Upper lobe of left lung (tissue), 6 donors: ENCODE measurements around the gene FKBP1A. TPM values are rescaled to one million over a fixed set of nuclear protein-coding genes. Genes with fewer than 3 reads are reported as not detected.
A peak's percentile ranks its signal among the peaks of the same experiment; 100 is the strongest.

Experiments
- ATAC-seq, 2 donors: fragments of 200-7000 bp; cut with Tn5 transposase; one replicate each; pipeline ENCODE4 v1.9.1; 2022; ENCODE audit warnings: mild to moderate bottlenecking in 2 of 2, moderate library complexity in 2 of 2; ENCODE audit not compliant: low FRiP score in 2 of 2
- DNase-seq, 2 donors: peaks; one replicate each; pipeline ENCODE4 v3.0.0-alpha.2; 2019 to 2020
- H3K27ac ChIP-seq, 4 donors: fragments of 200-600 bp; sonication (generic); one replicate each; pipeline ENCODE4 v1.5.1; 2016 to 2019
- H3K27me3 ChIP-seq, 4 donors: fragments of 200-600 bp; sonication (generic); one replicate each; pipeline ENCODE4 v1.5.1; 2017 to 2019
- H3K36me3 ChIP-seq, 4 donors: fragments of 200-600 bp; sonication (generic); one replicate each; pipeline ENCODE4 v1.5.1; 2016 to 2019
- H3K4me1 ChIP-seq, 4 donors: fragments of 200-600 bp; sonication (generic); one replicate each; pipeline ENCODE4 v1.5.1; 2018 to 2019
- H3K4me3 ChIP-seq, 4 donors: fragments of 200-600 bp; sonication (generic); one replicate each; pipeline ENCODE4 v1.5.1; 2017 to 2019; ENCODE audit warnings: mild to moderate bottlenecking in 2 of 4, moderate library complexity in 1 of 4
- H3K9me3 ChIP-seq, 4 donors: fragments of 200-600 bp; sonication (generic); one replicate each; pipeline ENCODE4 v1.5.1; 2018 to 2019
- EP300 ChIP-seq, 4 donors: sonication (generic); formaldehyde crosslinking; IDR thresholded peaks; one replicate each; pipeline ENCODE4 v1.5.1; 2017; ENCODE audit warnings: antibody characterized with exemption in 4 of 4, control low read depth in 2 of 4
- POLR2A ChIP-seq, 4 donors: fragments of 450-650 bp; IDR thresholded peaks; one replicate each; pipeline ENCODE4 v1.5.1; 2016 to 2017; ENCODE audit warnings: antibody characterized with exemption in 4 of 4, mild to moderate bottlenecking in 2 of 4
- POLR2AphosphoS5 ChIP-seq, 2 donors: sonication (generic); formaldehyde crosslinking; IDR thresholded peaks; one replicate each; pipeline ENCODE4 v1.5.1; 2017; ENCODE audit warnings: antibody characterized with exemption in 2 of 2
- WGBS, 2 donors: methylation state at CpG; one replicate each; pipeline ENCODE4 v1.1.5; 2017 to 2018; 5-methylcytosine and 5-hydroxymethylcytosine counted together
- total RNA-seq, 6 donors: library from RNA; depleted of rRNA in 4 of 6; stranded (reverse); fragments of >200 nt in 4 of 6; gene quantifications; one replicate each; pipeline versions ENCODE4 v1.1.0 to v1.2.1, GENCODE V29; 2016 to 2021
- TF ChIP-seq, protein P1 (sequence below), 6 experiments: fragments of 450-650 bp in 4 of 6; fragments of 200-600 bp in 2 of 6; sonication (generic) in 2 of 6; IDR thresholded peaks; one replicate each; pipeline ENCODE4 v1.5.1; 2016 to 2019; ENCODE audit warnings: antibody characterized with exemption in 6 of 6
- donor health status: DM: no; HTN: no; CAD: no; lungs with moderate emphysema.
- donor health status: DM: no; HTN: yes; CAD: no; lungs with severe emphysema.

The FKBP1A gene
- total RNA-seq, 6 donors from 2014 or later, result 75.4 to 328 (median 160) TPM

DNA sequence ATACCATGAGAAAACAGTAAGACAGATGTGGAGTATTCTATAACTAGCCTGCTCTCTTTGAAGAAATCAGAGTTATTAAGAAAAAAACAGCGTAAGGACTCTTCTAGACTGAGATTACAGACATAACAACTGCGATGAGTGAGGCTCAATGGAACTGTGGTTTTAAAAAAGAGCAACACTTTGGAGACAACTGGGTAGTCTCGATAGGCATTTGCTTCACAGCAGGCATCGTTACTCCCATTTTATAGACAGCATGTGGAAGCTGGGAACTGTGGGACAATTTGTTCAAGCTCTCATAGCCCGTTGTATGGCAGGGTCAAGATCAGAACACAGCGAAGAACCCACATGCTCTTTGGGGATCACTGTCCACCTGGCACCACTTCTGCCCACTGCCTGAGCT is 4.6 kb downstream of the FKBP1A start:
- peak overlapping the region in 2 of 4 donors; percentile 15 to 97 for H3K4me3 ChIP-seq
- H3K4me1 ChIP-seq, result peaks cover 79 to 90% (median 85%) of the 10 kb centered on the region in 4 donors
- DNase-seq (no peak), ATAC-seq (no peak)
- WGBS, 2 donors, result 36 to 60% methylated on average over 6 of the region's 6 CpGs
- peaks cover 0 to 13% (median 0%) of the 10 kb centered on the region in 4 donors for H3K36me3 ChIP-seq
- peak overlapping the region; percentile 90 to 93 (median 92) for H3K27ac ChIP-seq
- H3K27me3 ChIP-seq, result no peaks in the 10 kb centered on the region
- TF ChIP-seq POLR2A (IDR thresholded peaks at IDR 0.05) (no peak), EP300 (IDR thresholded peaks at IDR 0.05) (no peak), POLR2AphosphoS5 (IDR thresholded peaks at IDR 0.05) (no peak)
- TF ChIP-seq, protein P1, sequence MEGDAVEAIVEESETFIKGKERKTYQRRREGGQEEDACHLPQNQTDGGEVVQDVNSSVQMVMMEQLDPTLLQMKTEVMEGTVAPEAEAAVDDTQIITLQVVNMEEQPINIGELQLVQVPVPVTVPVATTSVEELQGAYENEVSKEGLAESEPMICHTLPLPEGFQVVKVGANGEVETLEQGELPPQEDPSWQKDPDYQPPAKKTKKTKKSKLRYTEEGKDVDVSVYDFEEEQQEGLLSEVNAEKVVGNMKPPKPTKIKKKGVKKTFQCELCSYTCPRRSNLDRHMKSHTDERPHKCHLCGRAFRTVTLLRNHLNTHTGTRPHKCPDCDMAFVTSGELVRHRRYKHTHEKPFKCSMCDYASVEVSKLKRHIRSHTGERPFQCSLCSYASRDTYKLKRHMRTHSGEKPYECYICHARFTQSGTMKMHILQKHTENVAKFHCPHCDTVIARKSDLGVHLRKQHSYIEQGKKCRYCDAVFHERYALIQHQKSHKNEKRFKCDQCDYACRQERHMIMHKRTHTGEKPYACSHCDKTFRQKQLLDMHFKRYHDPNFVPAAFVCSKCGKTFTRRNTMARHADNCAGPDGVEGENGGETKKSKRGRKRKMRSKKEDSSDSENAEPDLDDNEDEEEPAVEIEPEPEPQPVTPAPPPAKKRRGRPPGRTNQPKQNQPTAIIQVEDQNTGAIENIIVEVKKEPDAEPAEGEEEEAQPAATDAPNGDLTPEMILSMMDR (IDR thresholded peaks at IDR 0.05), result no peak
- no peaks in the 10 kb centered on the region for H3K9me3 ChIP-seq

DNA sequence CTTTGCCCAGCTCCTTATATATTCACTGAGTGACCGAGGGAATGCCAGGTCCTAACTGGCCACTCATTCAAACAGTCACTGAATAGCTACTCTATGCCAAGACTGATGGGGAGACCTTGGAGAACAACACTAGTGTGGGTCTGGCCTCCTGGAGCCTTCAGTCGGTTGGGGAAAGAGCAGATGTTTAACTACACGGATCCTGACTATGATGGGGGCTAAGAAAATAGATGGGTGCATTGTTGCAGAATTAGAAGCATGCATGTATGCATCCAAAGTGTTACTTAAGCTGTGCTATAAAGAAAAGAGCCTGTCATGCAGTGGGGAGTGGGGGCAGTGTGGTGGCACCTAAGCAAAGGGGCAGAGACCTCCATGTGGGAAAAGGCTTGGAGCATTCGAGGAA is 6.5 kb downstream of the FKBP1A start:
- no peaks in the 10 kb centered on the region for H3K9me3 ChIP-seq
- no peak overlapping the region for H3K4me3 ChIP-seq
- DNase-seq (no peak), ATAC-seq (no peak)
- peak overlapping the region in 1 of 4 donors; percentile 1 for H3K27ac ChIP-seq
- H3K4me1 ChIP-seq, result peaks cover 88 to 98% (median 95%) of the 10 kb centered on the region in 4 donors
- no peaks in the 10 kb centered on the region for H3K27me3 ChIP-seq
- TF ChIP-seq POLR2AphosphoS5 (IDR thresholded peaks at IDR 0.05) (no peak), EP300 (IDR thresholded peaks at IDR 0.05) (no peak), POLR2A (IDR thresholded peaks at IDR 0.05) (no peak)
- H3K36me3 ChIP-seq, result peaks cover 0 to 19% (median 0%) of the 10 kb centered on the region in 4 donors
- WGBS, 2 donors, result 86 to 93% methylated on average over 4 of the region's 4 CpGs

DNA sequence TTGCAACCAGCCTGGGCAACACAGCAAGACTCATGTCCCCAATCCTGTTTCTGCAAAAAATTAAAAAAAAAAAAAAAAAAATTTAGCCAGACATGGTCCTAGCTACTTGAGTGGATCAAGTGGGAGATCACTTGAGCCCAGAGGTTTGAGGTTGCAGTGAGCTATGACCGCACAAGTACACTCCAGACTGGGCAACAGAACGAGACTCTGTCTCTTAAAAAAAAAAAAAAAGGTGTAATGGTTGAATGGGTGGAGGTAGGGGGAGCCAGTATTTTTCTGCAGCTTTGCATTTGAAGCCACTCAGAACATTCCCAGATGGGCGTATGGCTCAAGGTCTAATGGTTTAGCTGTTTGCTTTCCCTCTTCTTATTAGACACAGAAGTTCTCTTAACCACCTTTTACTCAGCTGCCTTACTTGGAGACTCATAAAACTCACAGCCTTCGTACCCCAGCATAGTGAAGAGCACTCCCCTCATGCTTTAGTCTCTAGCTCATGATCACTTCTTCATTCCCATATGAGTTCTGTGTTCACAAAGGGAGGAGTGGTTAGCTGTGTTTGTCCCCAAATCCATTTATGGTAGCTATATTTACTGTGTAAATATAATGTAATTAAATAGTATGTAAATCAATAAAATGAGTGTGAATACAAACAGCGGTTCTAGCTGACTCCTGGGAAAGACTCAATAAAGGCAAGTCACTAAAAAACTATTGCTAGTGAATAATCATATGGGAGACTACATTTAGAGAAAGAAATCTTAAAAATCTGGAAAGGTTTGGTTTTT is 9.0 kb downstream of the FKBP1A start:
- DNase-seq, result peak in 1 of 2 donors; percentile 53
- Histone ChIP-seq H3K27me3 (no peaks in the 10 kb centered on the region), H3K9me3 (no peaks in the 10 kb centered on the region), H3K4me3 (no peak overlapping the region), H3K27ac (peak overlapping the region in 1 of 4 donors; percentile 44), H3K4me1 (peaks cover 82 to 99% (median 93%) of the 10 kb centered on the region in 4 donors), H3K36me3 (peaks cover 0 to 16% (median 0%) of the 10 kb centered on the region in 4 donors)
- ATAC-seq, result peak in 1 of 2 donors; percentile 44
- TF ChIP-seq POLR2A (IDR thresholded peaks at IDR 0.05), result no peak
- TF ChIP-seq, protein P1 (IDR thresholded peaks at IDR 0.05), result no peak
- no peak for TF ChIP-seq EP300 (IDR thresholded peaks at IDR 0.05)
- WGBS, 2 donors, result 61 to 65% methylated on average over 5 of the region's 5 CpGs

DNA sequence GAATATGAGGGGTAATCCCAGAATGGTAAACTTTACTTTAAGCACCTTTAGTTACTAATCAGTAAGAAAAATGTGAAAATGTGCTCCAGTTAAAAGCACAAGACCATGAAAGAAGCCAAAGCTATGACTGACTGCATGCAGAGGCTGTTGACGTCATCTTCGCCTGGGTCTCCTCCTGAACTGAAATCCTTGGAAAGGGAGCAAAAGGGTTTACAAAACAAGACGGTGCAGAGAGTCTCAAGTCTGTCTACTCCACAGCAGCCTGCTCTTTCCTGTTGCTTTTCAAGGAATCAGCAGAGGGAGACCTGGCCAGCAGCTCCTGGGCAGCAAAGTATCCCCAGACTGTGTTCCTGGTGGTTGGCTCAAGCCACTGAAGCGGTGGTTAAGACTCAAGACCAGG is 10.2 kb downstream of the FKBP1A start:
- TF ChIP-seq EP300 (IDR thresholded peaks at IDR 0.05), result no peak
- no peak for TF ChIP-seq POLR2AphosphoS5 (IDR thresholded peaks at IDR 0.05)
- TF ChIP-seq, protein P1 (IDR thresholded peaks at IDR 0.05), result no peak
- TF ChIP-seq POLR2A (IDR thresholded peaks at IDR 0.05), result no peak
- H3K27me3 ChIP-seq, result no peaks in the 10 kb centered on the region
- H3K4me3 ChIP-seq, result no peak overlapping the region
- peaks cover 82 to 99% (median 93%) of the 10 kb centered on the region in 4 donors for H3K4me1 ChIP-seq
- H3K36me3 ChIP-seq, result peaks cover 0 to 16% (median 0%) of the 10 kb centered on the region in 4 donors
- WGBS, 2 donors, result 69 to 75% methylated on average over 3 to 4 of the region's 4 CpGs
- no peaks in the 10 kb centered on the region for H3K9me3 ChIP-seq
- ATAC-seq, result peak in 1 of 2 donors; percentile 74
- peak overlapping the region; percentile 2 to 44 (median 16) for H3K27ac ChIP-seq
- DNase-seq, result no peak

DNA sequence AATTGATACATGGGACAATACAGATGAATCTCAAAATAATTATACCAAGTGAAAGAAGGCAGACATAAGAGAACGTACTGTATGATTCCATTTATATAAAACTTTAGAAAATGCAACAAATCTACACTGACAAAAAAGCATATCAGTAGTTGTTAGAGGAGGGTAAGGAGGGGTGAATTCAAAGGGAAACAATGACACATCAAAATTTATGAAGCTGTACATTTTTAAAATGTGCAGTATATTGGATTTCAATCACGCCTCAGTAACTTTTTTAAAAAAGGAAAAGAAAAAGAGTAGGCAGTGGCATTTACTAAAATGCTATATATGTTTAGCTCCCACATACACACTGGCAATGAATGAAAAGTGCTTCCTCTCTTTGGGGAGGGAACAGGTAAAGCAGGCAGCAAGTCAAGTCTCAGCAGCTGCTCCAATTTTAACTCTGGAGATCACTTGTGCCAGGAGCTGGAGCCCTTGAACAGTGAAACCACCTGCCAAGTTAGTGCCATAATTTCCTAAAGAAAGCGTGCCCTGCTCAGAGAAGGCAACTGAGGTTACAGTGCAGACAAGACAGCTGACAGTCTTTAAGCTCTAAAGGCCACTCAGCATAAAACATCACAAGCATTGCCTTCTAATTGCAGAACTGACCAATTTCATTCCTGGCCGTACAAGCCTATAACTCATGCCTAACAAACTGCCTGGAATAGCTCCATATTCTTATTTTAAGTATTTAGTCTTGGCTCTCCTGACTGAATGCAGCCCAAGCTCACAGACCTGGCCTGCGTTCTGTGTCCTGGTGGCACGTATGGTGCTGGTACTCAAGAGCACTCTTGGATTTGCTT is 10.9 kb downstream of the FKBP1A start:
- DNase-seq, result peak in 1 of 2 donors; percentile 37
- WGBS, 2 donors, result 44 to 52% methylated on average over 6 of the region's 6 CpGs
- Histone ChIP-seq H3K27me3 (no peaks in the 10 kb centered on the region), H3K36me3 (peaks cover 0 to 16% (median 0%) of the 10 kb centered on the region in 4 donors), H3K27ac (peak overlapping the region in 3 of 4 donors; percentile 19 to 44 (median 22)), H3K4me3 (no peak overlapping the region), H3K4me1 (peaks cover 83 to 99% (median 94%) of the 10 kb centered on the region in 4 donors), H3K9me3 (no peaks in the 10 kb centered on the region)
- ATAC-seq, result no peak
- no peak for TF ChIP-seq POLR2AphosphoS5 (IDR thresholded peaks at IDR 0.05)
- no peak for TF ChIP-seq EP300 (IDR thresholded peaks at IDR 0.05)
- TF ChIP-seq, protein P1 (IDR thresholded peaks at IDR 0.05), result no peak
- no peak for TF ChIP-seq POLR2A (IDR thresholded peaks at IDR 0.05)
